Measurements from ENCODE around the gene KRTAP9-6.
"Not testable (repeated sequence)": the region's sequence is repeated elsewhere in the genome, so short reads cannot be mapped to it uniquely, and the experiment has no call there.

KRTAP9-6 gene, protein sequence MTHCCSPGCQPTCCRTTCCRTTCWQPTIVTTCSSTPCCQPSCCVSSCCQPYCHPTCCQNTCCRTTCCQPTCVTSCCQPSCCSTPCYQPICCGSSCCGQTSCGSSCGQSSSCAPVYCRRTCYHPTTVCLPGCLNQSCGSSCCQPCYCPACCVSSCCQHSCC

GRCh38 chr17:41265078-41265477 lies at the start of gene KRTAP9-6:
Gene KRTAP9-6, plus strand, starts transcription at chr17:41265378. Its CDS starts 0 bp downstream, at chr17:41265378.
- no peak for DNase-seq (ENCODE audit: low read depth)

GRCh38 chr17:41215681-41216080 lies 49.5 kb upstream of the KRTAP9-6 start:
- no peak for DNase-seq (ENCODE audit: low read depth)

- DNase-seq (ENCODE audit: low read depth) = no peak
Measured at GRCh38 chr17:41223821-41224220, 41.4 kb upstream of the KRTAP9-6 start.

DNA sequence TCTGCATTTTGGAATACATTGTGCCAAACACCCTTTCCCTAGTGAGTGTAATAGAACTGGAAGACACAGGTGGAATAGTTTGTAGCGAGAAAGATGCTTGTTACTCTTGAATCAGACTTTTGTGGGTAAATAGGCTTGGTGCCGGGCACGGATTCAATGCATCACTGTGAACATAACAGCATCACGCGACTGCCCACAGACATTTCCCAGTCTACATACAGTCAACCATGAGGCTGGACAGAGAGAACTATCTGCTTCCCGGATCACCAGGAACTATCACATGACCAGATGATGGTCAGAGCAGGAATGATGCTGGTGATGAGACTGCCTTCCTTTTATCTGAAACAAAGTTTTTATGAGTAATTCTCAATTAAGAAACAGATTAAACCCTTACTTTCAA lies 39.1 kb upstream of the KRTAP9-6 start:
- DNase-seq (ENCODE audit: low read depth) = no peak

GRCh38 chr17:41226598-41227095 lies 38.5 kb upstream of the KRTAP9-6 start, which contains the start of gene KRTAP9-2:
Gene KRTAP9-2, plus strand, starts transcription at chr17:41226648. Its CDS starts 7 bp downstream, at chr17:41226655.
- DNase-seq (ENCODE audit: low read depth) = not testable (repeated sequence)

GRCh38 chr17:41230094-41230493 lies 35.1 kb upstream of the KRTAP9-6 start:
- no peak for DNase-seq (ENCODE audit: low read depth)

GRCh38 chr17:41231731-41232130 lies 33.4 kb upstream of the KRTAP9-6 start:
- no peak for DNase-seq (ENCODE audit: low read depth)

DNA sequence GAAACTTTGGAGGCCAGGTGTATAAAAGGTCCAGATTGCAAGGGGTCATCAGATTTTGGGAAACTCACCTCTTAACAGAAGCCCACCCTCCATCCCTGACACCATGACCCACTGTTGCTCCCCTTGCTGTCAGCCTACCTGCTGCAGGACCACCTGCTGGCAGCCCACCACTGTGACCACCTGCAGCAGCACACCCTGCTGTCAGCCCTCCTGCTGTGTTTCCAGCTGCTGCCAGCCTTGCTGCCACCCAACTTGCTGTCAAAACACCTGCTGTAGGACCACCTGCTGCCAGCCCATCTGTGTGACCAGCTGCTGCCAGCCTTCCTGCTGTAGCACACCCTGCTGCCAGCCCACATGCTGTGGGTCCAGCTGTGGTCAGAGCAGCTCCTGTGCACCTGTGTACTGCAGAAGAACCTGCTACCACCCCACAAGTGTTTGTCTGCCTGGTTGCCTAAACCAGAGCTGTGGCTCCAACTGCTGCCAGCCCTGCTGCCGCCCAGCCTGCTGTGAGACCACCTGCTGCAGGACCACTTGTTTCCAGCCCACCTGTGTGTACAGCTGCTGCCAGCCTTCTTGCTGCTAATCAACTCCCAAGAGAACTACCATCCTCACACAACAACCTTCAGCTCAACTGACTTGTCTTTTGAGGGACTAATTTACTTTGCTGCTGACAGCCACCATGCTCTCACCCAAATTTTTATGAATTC lies 32.6 kb upstream of the KRTAP9-6 start, which contains the start of gene KRTAP9-3:
KRTAP9-3 (plus strand) TSS at position 51 of the 707 bp plus-strand sequence; CDS start at position 104, 53 bp downstream.
- not testable (repeated sequence) for DNase-seq (ENCODE audit: low read depth)

DNA sequence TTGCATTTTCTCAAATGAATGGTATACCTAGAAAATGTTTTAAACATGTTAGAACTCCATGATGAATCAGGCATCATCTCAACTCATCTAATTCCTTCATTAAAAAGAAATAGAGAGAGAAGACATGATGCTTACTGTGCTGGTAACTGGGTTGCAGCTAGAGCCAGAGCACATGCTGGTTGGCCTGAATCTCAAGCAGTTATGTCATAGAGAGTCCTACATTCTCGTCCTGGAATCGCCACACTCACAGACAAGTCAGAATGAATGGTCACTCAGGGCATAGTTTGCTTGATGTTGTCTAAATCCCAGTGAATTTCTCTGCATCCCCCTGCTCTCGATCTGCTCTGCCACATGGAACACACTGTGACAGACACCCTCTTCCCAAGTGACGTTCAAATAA lies 28.1 kb upstream of the KRTAP9-6 start:
- not testable (repeated sequence) for DNase-seq (ENCODE audit: low read depth)

GRCh38 chr17:41237949-41238437 lies 27.2 kb upstream of the KRTAP9-6 start, which contains the start of gene KRTAP9-8:
Gene KRTAP9-8, plus strand, starts transcription at chr17:41237999. Its CDS starts 53 bp downstream, at chr17:41238052.
- DNase-seq (ENCODE audit: low read depth) = not testable (repeated sequence)

GRCh38 chr17:41246995-41247787 lies 18.0 kb upstream of the KRTAP9-6 start:
- not testable (repeated sequence) for DNase-seq (ENCODE audit: low read depth)

- DNase-seq (ENCODE audit: low read depth) = not testable (repeated sequence)
Measured at GRCh38 chr17:41249637-41250240, 15.4 kb upstream of the KRTAP9-6 start, which contains the start of gene KRTAP9-4. Gene KRTAP9-4, plus strand, starts transcription at chr17:41249687. Its CDS starts 34 bp downstream, at chr17:41249721.

- no peak for DNase-seq (ENCODE audit: low read depth)
Measured at GRCh38 chr17:41251261-41251660, 13.9 kb upstream of the KRTAP9-6 start.

DNA sequence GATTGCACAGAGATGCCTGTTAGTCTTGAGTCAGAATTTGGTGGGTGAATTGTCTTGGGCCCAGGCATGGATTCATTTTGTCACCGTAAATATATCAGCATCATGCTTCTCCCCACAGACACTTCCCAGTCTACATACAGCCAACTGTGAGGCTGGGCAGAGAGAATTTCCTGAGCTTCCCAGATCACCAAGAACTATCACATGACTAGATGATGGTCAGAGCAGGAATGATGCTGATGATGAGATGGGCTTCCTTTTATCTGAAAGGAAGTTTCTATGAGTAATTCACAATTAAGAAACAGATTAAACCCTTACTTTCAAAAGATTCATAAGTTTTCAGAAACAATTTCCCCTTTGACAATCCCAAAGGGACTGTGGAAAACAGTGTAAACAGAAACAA lies 10.3 kb upstream of the KRTAP9-6 start:
- DNase-seq (ENCODE audit: low read depth) = no peak

DNA sequence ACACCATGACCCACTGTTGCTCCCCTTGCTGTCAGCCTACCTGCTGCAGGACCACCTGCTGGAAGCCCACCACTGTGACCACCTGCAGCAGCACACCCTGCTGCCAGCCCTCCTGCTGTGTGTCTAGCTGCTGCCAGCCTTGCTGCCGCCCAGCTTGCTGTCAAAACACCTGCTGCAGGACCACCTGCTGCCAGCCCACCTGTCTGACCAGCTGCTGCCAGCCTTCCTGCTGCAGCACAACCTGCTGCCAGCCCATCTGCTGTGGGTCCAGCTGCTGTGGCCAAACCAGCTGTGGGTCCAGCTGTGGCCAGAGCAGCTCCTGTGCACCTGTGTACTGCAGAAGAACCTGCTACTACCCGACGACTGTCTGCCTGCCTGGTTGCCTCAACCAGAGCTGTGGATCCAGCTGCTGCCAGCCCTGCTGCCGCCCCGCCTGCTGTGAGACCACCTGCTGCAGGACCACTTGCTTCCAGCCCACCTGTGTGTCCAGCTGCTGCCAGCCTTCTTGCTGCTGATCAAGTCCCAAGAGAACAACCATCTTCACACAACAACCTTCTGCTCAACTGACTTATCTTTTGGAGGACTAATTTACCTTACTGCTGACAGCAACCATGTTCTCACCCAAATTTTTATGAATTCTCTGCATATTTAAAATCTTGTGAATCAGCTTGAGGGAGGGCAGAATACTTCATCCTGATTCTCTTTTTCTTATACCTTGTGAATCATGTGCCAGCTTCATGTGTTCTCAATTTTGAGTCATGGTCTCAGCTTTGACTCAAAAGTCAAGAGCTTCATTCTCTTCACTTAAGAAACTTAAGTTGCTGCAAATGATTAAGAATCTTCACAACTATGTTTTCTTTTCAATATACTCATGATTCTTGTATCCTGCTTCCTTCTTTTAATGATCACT lies 9.5 kb upstream of the KRTAP9-6 start, which contains the start of gene KRTAP9-9:
KRTAP9-9 (plus strand) TSS at position 4 of the 910 bp plus-strand sequence.
- DNase-seq (ENCODE audit: low read depth) = not testable (repeated sequence)

- DNase-seq (ENCODE audit: low read depth) = no peak
Measured at GRCh38 chr17:41256291-41256685, 8.9 kb upstream of the KRTAP9-6 start.

GRCh38 chr17:41258406-41258805 lies 6.8 kb upstream of the KRTAP9-6 start:
- no peak for DNase-seq (ENCODE audit: low read depth)

DNA sequence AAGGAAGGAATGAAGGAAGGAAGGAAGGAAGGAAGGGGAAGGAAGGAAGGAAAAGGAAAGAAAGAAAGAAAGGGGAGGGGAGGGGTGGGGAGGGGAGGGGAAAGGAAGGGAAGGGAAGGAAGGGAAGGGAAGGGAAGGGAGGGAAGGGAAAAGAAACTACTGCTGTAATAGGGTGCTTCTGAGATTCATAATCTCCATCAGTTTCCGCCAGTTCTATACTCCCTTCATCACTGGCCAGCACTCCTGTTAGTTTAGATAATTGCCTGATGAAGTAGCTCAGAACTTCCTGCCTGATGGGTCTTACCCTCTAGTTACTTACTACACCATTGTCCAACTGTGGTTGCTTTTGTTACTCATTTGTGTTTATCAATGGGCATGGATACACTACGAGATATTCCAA lies 2.0 kb upstream of the KRTAP9-6 start:
- DNase-seq (ENCODE audit: low read depth) = no peak

GRCh38 chr17:41264599-41264998 lies 579 bp upstream of the KRTAP9-6 start:
- no peak for DNase-seq (ENCODE audit: low read depth)

DNA sequence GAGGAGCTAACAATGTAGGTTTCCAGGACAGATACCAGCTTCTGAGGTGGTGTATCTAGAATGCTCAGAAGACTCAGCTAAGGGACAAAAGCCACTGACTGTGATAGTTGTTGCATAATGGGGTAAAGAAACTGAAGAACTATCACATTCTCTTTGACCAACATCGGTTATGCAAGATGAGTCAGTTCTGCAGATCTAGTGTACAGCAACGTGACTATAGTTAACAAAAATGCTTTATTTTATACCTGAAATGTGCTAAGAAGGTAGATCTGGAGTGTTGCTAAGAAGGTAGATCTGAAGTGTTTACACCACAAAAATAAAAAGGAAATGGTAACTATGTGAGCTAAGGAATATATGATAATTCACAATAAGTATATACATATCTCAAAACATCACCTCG lies 2.5 kb downstream of the KRTAP9-6 start:
- no peak for DNase-seq (ENCODE audit: low read depth)
